NCI-H748 (cell line): Measurements from ENCODE around the gene RPE65.
A peak's percentile ranks its signal among the peaks of the same experiment; 100 is the strongest.
"Not testable (repeated sequence)": the region's sequence is repeated elsewhere in the genome, so short reads cannot be mapped to it uniquely, and the experiment has no call there.

Experiments
- DNase-seq: peaks from one replicate; lab custom pipeline; 2025; ENCODE audit not compliant: unreplicated experiment; lab: John Stamatoyannopoulos, UW

The RPE65 gene

GRCh38 chr1:68453060-68453670 is 3.4 kb upstream of the RPE65 start:
- DNase-seq = no peak

DNA sequence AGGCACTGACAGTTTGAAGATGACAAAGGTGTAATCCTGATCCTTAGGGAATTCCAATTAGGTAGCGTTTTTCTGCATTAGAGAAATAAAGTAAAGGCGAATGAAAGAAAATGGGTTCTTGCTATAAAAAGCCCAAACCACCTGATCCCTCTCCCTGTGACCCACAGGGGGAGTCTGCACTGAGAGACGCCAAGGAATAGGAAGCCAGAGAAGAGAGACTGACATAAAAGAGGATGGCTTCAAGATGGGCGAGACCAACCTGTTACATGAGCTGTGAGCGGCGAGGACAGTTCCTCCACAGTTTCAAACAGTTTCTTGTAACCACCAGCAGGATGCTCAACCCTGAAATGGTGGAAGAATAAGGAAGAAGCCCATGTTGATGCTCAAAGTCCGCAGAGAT is 1.4 kb downstream of the RPE65 start:
- no peak for DNase-seq

- no peak for DNase-seq
Observed at GRCh38 chr1:68445709-68446108, 4.0 kb downstream of the RPE65 start.

GRCh38 chr1:68442822-68443556 is 6.8 kb downstream of the RPE65 start:
- peak; percentile 57 for DNase-seq

GRCh38 chr1:68442006-68442405 is 7.7 kb downstream of the RPE65 start:
- DNase-seq = peak; percentile 15

GRCh38 chr1:68438310-68438709 is 11.4 kb downstream of the RPE65 start:
- peak; percentile 70 for DNase-seq

GRCh38 chr1:68433395-68433794 is 16.4 kb downstream of the RPE65 start:
- no peak for DNase-seq

DNA sequence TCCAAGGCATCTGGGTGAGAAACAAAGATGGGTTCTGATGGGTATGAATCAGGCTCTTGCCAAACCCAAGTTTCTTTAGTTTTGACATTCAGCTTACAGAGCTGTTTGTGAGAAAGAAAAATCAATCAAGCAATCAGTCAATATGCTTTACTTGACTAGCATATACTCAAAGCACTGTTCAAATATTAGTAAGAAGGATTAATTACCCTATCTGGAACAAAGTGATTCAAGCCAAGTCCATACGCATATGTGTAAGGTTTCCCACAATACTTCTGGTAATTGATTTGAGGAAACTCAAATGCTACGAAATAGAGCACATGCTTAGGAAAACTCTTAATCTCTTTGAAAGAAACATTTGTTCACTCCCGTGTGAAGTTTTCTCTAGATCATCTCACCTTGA is 18.7 kb downstream of the RPE65 start:
- no peak for DNase-seq

DNA sequence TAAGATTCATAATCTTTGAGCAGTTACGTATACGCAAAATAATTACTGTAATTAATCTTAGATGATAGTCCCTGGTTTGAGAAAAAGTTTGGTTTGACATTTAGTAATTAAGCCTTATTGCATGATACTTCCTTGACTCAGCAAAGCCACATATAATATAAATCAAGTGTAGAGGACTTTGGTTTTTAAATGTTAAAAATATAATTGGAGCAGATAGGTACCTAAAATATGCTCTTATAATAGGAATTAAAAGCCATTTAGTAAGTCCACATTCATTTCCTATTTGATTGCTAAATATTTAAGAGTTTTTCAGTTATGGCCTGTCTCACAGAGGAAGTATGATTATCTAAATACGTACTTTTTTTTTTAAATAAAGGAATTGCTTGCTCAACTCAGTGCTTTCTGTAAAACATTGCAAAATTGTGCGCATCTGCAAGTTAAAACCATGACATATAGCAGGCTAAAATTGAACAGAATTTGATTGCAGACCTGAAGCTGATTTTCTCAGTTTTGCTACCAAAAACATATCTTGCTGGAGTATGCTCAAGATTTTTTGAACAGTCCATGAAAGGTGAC is 20.4 kb downstream of the RPE65 start:
- no peak for DNase-seq

DNA sequence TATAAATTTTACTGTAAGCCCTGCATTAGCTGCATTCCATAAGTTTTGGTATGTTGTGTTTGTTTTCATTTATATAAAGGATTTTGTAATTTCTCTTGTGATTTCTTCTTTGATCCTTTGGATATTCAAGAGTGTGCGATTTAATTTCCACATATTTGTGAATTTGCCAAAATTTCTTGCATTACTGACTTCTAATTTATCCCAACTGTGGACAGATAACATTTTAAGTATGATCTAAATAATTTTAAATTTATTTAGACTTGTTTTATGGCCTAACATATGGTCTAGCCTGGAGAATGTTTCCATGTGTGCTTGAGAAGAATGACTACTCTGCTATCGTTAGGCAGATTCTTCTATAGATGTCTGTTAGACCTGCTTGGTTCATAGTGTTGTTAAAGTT is 23.2 kb downstream of the RPE65 start:
- DNase-seq = no peak

GRCh38 chr1:68421350-68421749 is 28.4 kb downstream of the RPE65 start:
- no peak for DNase-seq

- DNase-seq = no peak
Observed at GRCh38 chr1:68409426-68409825, 40.3 kb downstream of the RPE65 start.

GRCh38 chr1:68401506-68401905 is 48.2 kb downstream of the RPE65 start:
- peak; percentile 78 for DNase-seq

- not testable (repeated sequence) for DNase-seq
Observed at GRCh38 chr1:68395575-68395974, 54.2 kb downstream of the RPE65 start.

DNA sequence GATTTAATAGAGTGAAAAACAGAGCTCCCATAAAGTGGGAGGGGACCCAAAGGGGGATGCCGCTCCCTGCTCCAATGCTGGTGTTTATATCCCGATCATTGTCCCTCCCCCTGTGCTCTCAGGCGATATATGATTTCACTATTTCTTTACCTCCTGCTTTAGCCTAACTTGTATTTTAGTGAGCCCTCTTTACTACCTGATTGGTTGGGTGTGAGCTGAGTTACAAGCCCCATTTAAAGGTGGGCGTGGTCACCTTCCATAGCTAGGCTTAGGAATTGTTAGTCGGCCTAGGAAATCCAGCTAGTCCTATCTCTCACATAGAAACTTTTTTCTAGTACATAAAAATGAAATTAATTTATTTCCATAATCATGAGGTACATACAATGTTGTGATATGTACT is 57.3 kb downstream of the RPE65 start:
- not testable (repeated sequence) for DNase-seq

DNA sequence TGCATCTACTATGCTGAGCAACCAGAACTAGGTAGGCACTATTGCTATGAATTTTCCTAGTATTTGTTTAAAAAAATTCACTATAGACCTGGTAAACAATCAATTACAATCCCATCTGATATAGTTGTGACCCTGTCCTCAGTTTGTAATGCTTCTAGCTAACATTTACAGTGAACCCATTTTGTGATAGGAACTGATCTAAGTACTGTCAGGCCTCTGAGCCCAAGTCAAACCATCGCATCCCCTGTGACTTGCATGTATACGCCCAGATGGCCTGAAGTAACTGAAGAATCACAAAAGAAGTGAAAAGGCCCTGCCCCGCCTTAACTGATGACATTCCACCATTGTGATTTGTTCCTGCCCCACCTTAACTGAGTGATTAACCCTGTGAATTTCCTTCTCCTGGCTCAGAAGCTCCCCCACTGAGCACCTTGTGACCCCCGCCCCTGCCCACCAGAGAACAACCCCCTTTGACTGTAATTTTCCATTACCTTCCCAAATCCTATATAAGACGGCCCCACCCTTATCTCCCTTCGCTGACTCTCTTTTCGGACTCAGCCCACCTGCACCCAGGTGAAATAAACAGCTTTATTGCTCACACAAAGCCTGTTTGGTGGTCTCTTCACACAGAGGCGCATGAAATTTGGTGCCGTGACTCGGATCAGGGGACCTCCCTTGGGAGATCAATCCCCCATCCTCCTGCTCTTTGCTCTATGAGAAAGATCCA is 63.8 kb downstream of the RPE65 start:
- not testable (repeated sequence) for DNase-seq

DNA sequence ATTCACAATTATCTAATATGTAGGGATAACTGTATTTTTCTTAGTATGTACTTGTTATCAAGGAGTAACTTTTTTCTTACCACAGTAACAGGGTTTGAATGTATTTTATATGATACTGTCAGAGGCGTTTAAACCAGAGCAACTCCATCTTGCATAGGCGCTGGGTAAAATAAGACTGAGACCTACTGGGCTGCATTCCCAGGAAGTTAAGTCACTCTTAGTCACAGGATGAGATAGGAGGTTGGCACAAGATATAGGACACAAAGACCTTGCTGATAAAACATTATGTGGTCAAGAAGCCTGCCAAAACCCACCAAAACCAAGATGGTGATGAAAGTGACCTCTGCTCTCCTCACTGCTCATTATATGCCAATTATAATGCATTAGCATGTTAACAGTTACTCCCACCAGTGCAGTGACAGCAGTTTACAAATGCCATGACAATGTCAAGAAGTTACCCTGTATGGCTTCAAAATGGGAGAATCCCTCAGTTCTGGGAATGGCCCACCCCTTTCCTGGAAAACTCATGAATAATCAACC is 64.8 kb downstream of the RPE65 start:
- DNase-seq = no peak

DNA sequence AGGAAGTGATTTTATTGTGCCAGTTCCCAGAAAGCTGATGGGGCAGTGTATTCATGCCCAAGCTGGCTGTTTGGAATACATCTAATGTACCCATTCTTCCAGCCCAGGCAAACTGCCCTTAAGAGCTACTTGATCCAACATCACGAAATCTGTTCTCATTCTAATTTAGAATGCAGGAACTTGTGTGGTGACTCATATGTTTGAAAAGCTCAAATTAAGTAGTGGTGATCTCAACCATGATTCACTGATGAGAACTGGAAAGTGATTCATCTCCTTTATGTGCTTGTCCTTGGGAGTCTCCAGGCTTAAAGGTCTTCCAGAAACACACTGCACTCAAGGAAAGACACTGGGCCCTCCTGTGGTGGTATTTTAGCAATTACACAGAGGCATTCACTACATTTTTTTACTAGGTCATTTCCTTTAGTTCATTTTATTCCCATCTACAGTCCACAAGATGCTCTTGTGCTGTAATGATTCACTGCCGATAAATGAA is 65.4 kb downstream of the RPE65 start:
- DNase-seq = no peak

DNA sequence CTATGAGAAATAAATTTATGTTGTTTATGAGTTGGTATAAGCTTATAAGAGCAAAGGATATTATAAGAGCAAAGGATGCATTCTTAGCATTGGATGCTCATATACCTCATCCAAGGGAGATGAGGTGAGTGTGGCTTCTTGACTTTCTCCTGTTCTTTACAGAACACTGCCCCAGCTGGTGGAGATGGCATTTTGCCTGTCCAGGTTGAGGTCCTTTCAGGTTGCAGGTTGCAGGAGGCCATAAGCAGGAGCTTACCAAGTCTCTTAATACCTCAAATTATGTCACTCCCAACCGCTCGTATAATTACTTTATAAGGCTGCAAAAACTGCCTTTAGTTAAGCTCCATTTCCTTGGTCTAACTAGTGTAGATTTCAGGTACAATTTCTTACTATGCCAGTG is 66.7 kb downstream of the RPE65 start:
- DNase-seq = no peak

DNA sequence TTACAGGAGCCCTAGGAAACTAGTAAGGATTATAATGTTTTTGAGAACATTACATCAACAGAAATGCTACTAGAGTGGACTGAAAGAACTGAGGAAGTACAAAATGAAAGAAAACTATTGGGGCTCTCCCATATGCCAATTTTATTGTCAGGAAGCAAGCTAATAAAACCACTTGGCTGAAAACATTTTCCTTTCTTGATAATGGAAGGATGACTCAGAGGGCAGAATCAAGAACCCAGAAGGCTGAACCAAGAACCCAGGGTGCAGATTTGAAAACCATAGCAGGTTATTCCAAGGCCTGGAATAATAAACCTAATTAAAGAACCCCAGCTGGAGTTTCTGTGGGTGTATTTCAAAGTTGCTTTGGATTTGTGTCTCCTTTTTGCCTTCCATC is 70.7 kb downstream of the RPE65 start:
- no peak for DNase-seq
